Ovary (tissue), 9 donors: ENCODE data around the gene CHM. TPM values are rescaled to one million over a fixed set of nuclear protein-coding genes. Genes with fewer than 3 reads are reported as not detected.

Experiments used
- DNase-seq, 5 donors: peaks; one replicate each; pipeline ENCODE4 v3.0.0-alpha.2; 2019 to 2020
- H3K27ac ChIP-seq, 2 donors: fragments of 200-600 bp; one replicate each; pipeline versions ENCODE4 v1.5.1 to v1.8.0; 2019 to 2022
- H3K27me3 ChIP-seq: fragments of 200-600 bp; one replicate; pipeline ENCODE4 v1.8.0; 2022
- H3K36me3 ChIP-seq: fragments of 200-600 bp; sonication (generic); one replicate; pipeline ENCODE4 v1.5.1; 2019
- H3K4me1 ChIP-seq: one replicate; pipeline ENCODE4 v1.8.1; 2013; ENCODE audit warnings: mild to moderate bottlenecking, moderate library complexity; ENCODE audit not compliant: insufficient read depth
- H3K4me3 ChIP-seq: fragments of 200-600 bp; sonication (generic); one replicate; pipeline ENCODE4 v1.5.1; 2017
- H3K9me3 ChIP-seq, 2 donors: fragments of 200-600 bp in 1 of 2; sonication (generic) in 1 of 2; one replicate each; pipeline versions ENCODE4 v1.5.1 to v1.8.1; 2013 to 2019; ENCODE audit warnings: mild to moderate bottlenecking in 1 of 2, moderate library complexity in 1 of 2
- POLR2A ChIP-seq: fragments of 450-650 bp; IDR thresholded peaks from one replicate; pipeline ENCODE4 v1.6.1; 2017; ENCODE audit warnings: antibody characterized with exemption, mild to moderate bottlenecking, moderate library complexity
- WGBS, 3 donors: extraction: QIAGEN DNeasy Blood & Tissue Kit in 1 of 3; methylation state at CpG; one replicate each; pipeline versions ENCODE4 v1.1.5 to v1.1.7; 2013 to 2017; 5-methylcytosine and 5-hydroxymethylcytosine counted together
- intact Hi-C, 4 donors: fragments of 100-400 bp; cut with DNase I; formaldehyde crosslinking; loops; one replicate each; pipeline versions ENCODE4 v1.11.0 to v1.15.1; 2022 to 2023
- microRNA counts: library from miRNA; unstranded; fragments of <30 nt; microRNA quantifications from one replicate; lab custom pipeline; 2016
- microRNA-seq, 3 donors: library from miRNA; unstranded; fragments of <30 nt; microRNA quantifications; one replicate each; pipeline versions ENCODE4 to v1.2.0, GENCODE V29; 2019 to 2020
- polyA plus RNA-seq, 2 donors: library from polyadenylated mRNA; stranded (reverse); fragments of 200-250 nt in 1 of 2; fragments of 350-450 nt in 1 of 2; fragmentation: Illumina TruSeq in 1 of 2; extraction: RNeasy Lipid Tissue Mini Kit (QIAGEN cat#74804) in 1 of 2; gene quantifications; one replicate each; pipeline ENCODE4 v1.2.3, GENCODE V29; 2013 to 2014
- small RNA-seq: library from RNA; depleted of rRNA; stranded (forward); fragments of <200 nt; gene quantifications from one replicate; pipeline ENCODE3, GENCODE V24; 2016
- total RNA-seq, 7 donors: library from RNA; depleted of rRNA in 2 of 7; stranded (reverse); fragments of >200 nt in 2 of 7; fragmentation: NEBNext Ultra II Directional in 3 of 7; extraction: Animal tissue kit (Norgen Biotek cat#: 25700) in 3 of 7; gene quantifications; one replicate each; pipeline versions ENCODE4 v1.1.0 to v1.2.4, GENCODE V29; 2016 to 2023
- donor health status: DM: no; HTN: no; CAD: no; lungs with moderate emphysema.
- donor health status: DM: no; HTN: no; CAD: no.
- donor health status: Bipolar disorder and iron deficiency.
- donor health status: DM: yes; HTN: yes; CAD: no.
- donor health status: DM: no; HTN: no; CAD: no.
- donor health status: DM: yes; HTN: yes; CAD: no.

The CHM gene
- total and polyA plus RNA-seq, 9 donors, result 9.5 to 23.9 (median 18.2) TPM

GRCh38 chrX:85815203-85815751 lies 232.1 kb downstream of the CHM start:
- Histone ChIP-seq H3K36me3 (no peaks in the 10 kb centered on the region), H3K27me3 (no peaks in the 10 kb centered on the region), H3K27ac (no peak overlapping the region), H3K4me1 (no peaks in the 10 kb centered on the region), H3K4me3 (no peak overlapping the region), H3K9me3 (no peaks in the 10 kb centered on the region)
- intact Hi-C loops, result no loop called here
- no peak for TF ChIP-seq POLR2A
- DNase-seq, result no peak
- 48 to 66% (median 54%) methylated on average over 6 of the region's 6 CpGs for WGBS, 3 donors

MicroRNAs within 50 kb of the gene (microRNA counts, 767-probe panel; counts per million panel counts)
- microRNA hsa-miR-1321 (lab: Ali Mortazavi, UCI) (530 counts per million, percentile 78 among the panel's probes with 10 or more counts), microRNA hsa-miR-361-3p (lab: Ali Mortazavi, UCI) (4,603 counts per million, percentile 93 among the panel's probes with 10 or more counts), microRNA hsa-miR-361-5p (lab: Ali Mortazavi, UCI) (5,376 counts per million, percentile 95 among the panel's probes with 10 or more counts)

Small RNA genes lying within 50 kb of the gene (microRNA-seq; reads per million reads assigned to microRNA genes)
- gene MIR1321 (0 reads per million in 3 donors), gene MIR361 (1,526 to 5,928 (median 1,751) reads per million in 3 donors)

Small RNA genes lying within 50 kb of the gene (small RNA-seq; reads per million reads assigned to genes)
- gene AL022401.1 (not detected), gene MIR361 (30.7 reads per million, percentile 88 among the genes with 10 or more reads in this experiment), gene NDUFA5P7 (not detected), gene RF00019 (not detected)

Other genes starting within 250 kb of the CHM start
- gene DACH2, start 100.9 kb upstream of the CHM start, total RNA-seq, result 1 to 10 TPM in 4 of 7 donors, under 1 TPM in 3; 0.17 to 4.8 (median 1.0) TPM
- gene DACH2, start 100.9 kb upstream of the CHM start, polyA plus RNA-seq, result under 1 TPM; 0.39 to 0.53 TPM